HepG2 (cell line): ENCODE measurements around the gene ARL6IP4. TPM values are rescaled to one million over a fixed set of nuclear protein-coding genes. Genes with fewer than 3 reads are reported as not detected.

Experiments
- ATAC-seq: fragments of 200-7000 bp; cut with Tn5 transposase; 3 replicates; pipeline ENCODE4 v1.9.1; 2020; ENCODE audit warnings: mild to moderate bottlenecking, moderate library complexity
- BruUV-seq: library from RNA; stranded (reverse); fragments of 400-500 nt; replicated peaks from 2 replicates; lab custom pipeline; 2021; lab: Mats Ljungman, UMichigan
- CTCF ChIA-PET: fragments of 300-600 bp; formaldehyde crosslinking; extraction: SDS; loops from one replicate; lab custom pipeline; 2021; ENCODE audit warnings: low total read pairs, inconsistent platforms, low intra/inter-chr PET ratio; lab: Yijun Ruan, JAX
- POLR2A ChIA-PET: fragments of 350-600 bp; sonication (Branson Sonifier 250); formaldehyde crosslinking; loops from one replicate; lab custom pipeline; 2020; ENCODE audit warnings: antibody characterized with exemption, inconsistent platforms; lab: Yijun Ruan, JAX
- DNase-seq: peaks from one replicate; pipeline ENCODE4 v3.0.0-alpha.2; 2015; ENCODE audit warnings: low spot score
- FAIRE-seq: peaks from 3 replicates; lab custom pipeline; 2011; peaks lifted over from hg19 to GRCh38; lab: Jason Lieb, UNC
- H2AFZ ChIP-seq: one replicate; pipeline ENCODE4 v1.6.1; 2011; ENCODE audit warnings: low read length, inconsistent platforms
- H3K27ac ChIP-seq: fragments of 300-600 bp; 3 replicates; pipeline ENCODE4 v1.8.0; 2011; ENCODE audit warnings: mixed run types, mild to moderate bottlenecking, mixed read lengths, low read length, inconsistent platforms; ENCODE audit not compliant: insufficient read depth; ENCODE audit errors: extremely low read length
- H3K27me3 ChIP-seq, 2 experiments: fragments of 200-600 bp in 1 of 2; 2 replicates in 1 of 2; 3 replicates in 1 of 2; pipeline versions ENCODE4 v1.6.0 to v1.8.0; 2011; ENCODE audit warnings: low read length in 2 of 2, mild to moderate bottlenecking in 2 of 2, moderate library complexity in 2 of 2, inconsistent platforms in 1 of 2; ENCODE audit not compliant: insufficient read depth in 2 of 2, control insufficient read depth in 1 of 2
- H3K36me3 ChIP-seq, 2 experiments: fragments of 200-600 bp in 1 of 2; replicated peaks in 1 of 2; 2 replicates in 1 of 2; 3 replicates in 1 of 2; pipeline versions ENCODE4 v1.5.1 to v1.8.0; 2011; ENCODE audit warnings: low read length in 2 of 2, inconsistent platforms in 1 of 2; ENCODE audit not compliant: insufficient read depth in 2 of 2, control insufficient read depth in 1 of 2
- H3K4me1 ChIP-seq: 2 replicates; pipeline ENCODE4 v1.5.1; 2012; ENCODE audit warnings: low read length, inconsistent platforms; ENCODE audit not compliant: insufficient read depth
- H3K4me2 ChIP-seq: 2 replicates; pipeline ENCODE4 v1.6.0; 2011; ENCODE audit warnings: low read depth, low read length, inconsistent platforms
- H3K4me3 ChIP-seq, 3 experiments: fragments of 200-600 bp in 1 of 3; sonication (generic), shearing (Covaris generic) in 1 of 3; replicated peaks in 1 of 3; 2 replicates each; pipeline ENCODE4 v1.5.1; 2011 to 2016; ENCODE audit warnings: low read length in 3 of 3, inconsistent platforms in 2 of 3, low read depth in 2 of 3, mild to moderate bottlenecking in 2 of 3, control low read depth in 1 of 3, mixed read lengths in 1 of 3; ENCODE audit not compliant: insufficient read depth in 1 of 3
- H3K79me2 ChIP-seq: one replicate; pipeline ENCODE4 v1.6.1; 2011; ENCODE audit warnings: low read length, inconsistent platforms; ENCODE audit not compliant: insufficient read depth
- H3K9ac ChIP-seq: 2 replicates; pipeline ENCODE4 v1.6.0; 2011; ENCODE audit warnings: mild to moderate bottlenecking, low read depth, low read length, inconsistent platforms; ENCODE audit not compliant: insufficient read depth
- H3K9me3 ChIP-seq: 2 replicates; pipeline ENCODE4 v1.5.1; 2012; ENCODE audit warnings: mild to moderate bottlenecking, low read length
- H4K20me1 ChIP-seq: 2 replicates; pipeline ENCODE4 v1.6.0; 2011; ENCODE audit warnings: inconsistent platforms, mild to moderate bottlenecking, low read length, moderate library complexity; ENCODE audit not compliant: insufficient read depth
- GFI1 ChIP-seq: sonication (generic); formaldehyde crosslinking; IDR thresholded peaks from 2 replicates; pipeline ENCODE4 v1.5.0; 2020; ENCODE audit warnings: missing genetic modification reagents, mild to moderate bottlenecking, borderline replicate concordance
- HNF4G ChIP-seq, 2 experiments: sonication (generic) in 1 of 2; formaldehyde crosslinking in 1 of 2; IDR thresholded peaks; 2 replicates each; pipeline versions ENCODE4 v1.4.0 to v1.6.1; 2011 to 2020; ENCODE audit warnings: borderline replicate concordance in 2 of 2, low read depth in 2 of 2, mild to moderate bottlenecking in 2 of 2, low read length in 1 of 2, missing genetic modification reagents in 1 of 2, moderate library complexity in 1 of 2
- MNT ChIP-seq: fragments of 450-650 bp; IDR thresholded peaks from 2 replicates; pipeline ENCODE4 v1.6.1; 2016
- MYPOP ChIP-seq: sonication (generic); formaldehyde crosslinking; IDR thresholded peaks from 2 replicates; pipeline ENCODE4 v1.8.1; 2023; ENCODE audit warnings: mild to moderate bottlenecking, moderate library complexity, missing genetic modification reagents
- NFIC ChIP-seq: IDR thresholded peaks from 2 replicates; pipeline ENCODE4 v1.6.1; 2012; ENCODE audit warnings: mild to moderate bottlenecking, low read length, inconsistent platforms
- NONO ChIP-seq, 2 experiments: fragments of 450-650 bp in 1 of 2; sonication (generic) in 1 of 2; formaldehyde crosslinking in 1 of 2; IDR thresholded peaks in 1 of 2; conservative IDR thresholded peaks in 1 of 2; 2 replicates each; pipeline versions ENCODE4 v1.6.1 to v1.8.0; 2017 to 2022; ENCODE audit warnings: mild to moderate bottlenecking in 1 of 2, missing genetic modification reagents in 1 of 2, moderate library complexity in 1 of 2
- NR2F2 ChIP-seq: IDR thresholded peaks from 2 replicates; pipeline ENCODE4 v1.6.1; 2012; ENCODE audit warnings: low read depth, inconsistent platforms, borderline replicate concordance
- PAWR ChIP-seq: sonication (generic); formaldehyde crosslinking; IDR thresholded peaks from 2 replicates; pipeline ENCODE4 v1.4.0; 2020; ENCODE audit warnings: missing genetic modification reagents, mild to moderate bottlenecking, borderline replicate concordance
- PRMT3 ChIP-seq: sonication (generic); formaldehyde crosslinking; IDR thresholded peaks from 2 replicates; pipeline ENCODE4 v1.8.1; 2022; ENCODE audit warnings: low read depth, mild to moderate bottlenecking, moderate library complexity, missing genetic modification reagents, borderline replicate concordance
- PTBP1 ChIP-seq: fragments of 200-400 bp; formaldehyde crosslinking; IDR thresholded peaks from 2 replicates; pipeline ENCODE4 v1.6.1; 2018; ENCODE audit warnings: low read length, low read depth; ENCODE audit not compliant: poor library complexity, severe bottlenecking
- RFX3 ChIP-seq: IDR thresholded peaks from 2 replicates; pipeline ENCODE4 v1.6.1; 2016; ENCODE audit warnings: missing biosample characterization, missing genetic modification reagents
- SAP130 ChIP-seq: IDR thresholded peaks from 2 replicates; pipeline ENCODE4 v1.6.1; 2016; ENCODE audit warnings: low read depth
- SATB2 ChIP-seq: sonication (generic); formaldehyde crosslinking; IDR thresholded peaks from 2 replicates; pipeline ENCODE4 v1.5.0; 2020; ENCODE audit warnings: missing genetic modification reagents
- ZNF292 ChIP-seq: sonication (generic); formaldehyde crosslinking; IDR thresholded peaks from 2 replicates; pipeline ENCODE4 v1.8.1; 2022; ENCODE audit warnings: mild to moderate bottlenecking, low read depth, missing genetic modification reagents, borderline replicate concordance
- ZNF672 ChIP-seq: sonication (generic); formaldehyde crosslinking; IDR thresholded peaks from 2 replicates; pipeline ENCODE4 v1.8.1; 2022; ENCODE audit warnings: missing genetic modification reagents
- ZXDC ChIP-seq: sonication (generic); formaldehyde crosslinking; IDR thresholded peaks from 2 replicates; pipeline ENCODE4 v1.5.0; 2020; ENCODE audit warnings: mild to moderate bottlenecking, missing genetic modification reagents
- whole genome bisulfite sequencing: methylation state at CpG from one replicate; pipeline ENCODE4 v1.1.6; 2017; ENCODE audit warnings: low lambda C conversion rate; 5-methylcytosine and 5-hydroxymethylcytosine counted together
- in situ Hi-C: cut with HindIII; loops from 2 replicates; pipeline ENCODE4 v1.10.0; 2017; ENCODE audit warnings: low pct_unique_long_range_greater_than_20kb; ENCODE audit not compliant: extremely low pct_ligation_motif_present
- intact Hi-C: fragments of 100-400 bp; cut with micrococcal nuclease; formaldehyde crosslinking; loops from one replicate; pipeline ENCODE4 v1.10.0; 2022; ENCODE audit not compliant: unreplicated experiment
- polyA plus RNA-seq, 8 experiments: library from polyadenylated mRNA; depleted of rRNA in 3 of 8; stranded (reverse) in 7 of 8; unstranded in 1 of 8; fragments of >200 nt; fragmentation: Illumina TruSeq in 4 of 8; extraction: Trizol in 4 of 8; gene quantifications; 2 replicates each; pipeline versions ENCODE4 v1.2.1 to v1.2.3, GENCODE V29; 2011 to 2016; ENCODE audit warnings: low read depth in 4 of 8, missing spikeins in 1 of 8, mixed read lengths in 1 of 8; ENCODE audit not compliant: insufficient read depth in 1 of 8
- total RNA-seq, 5 experiments: library from RNA; depleted of rRNA; stranded (reverse); fragments of >200 nt; fragmentation: Illumina TruSeq; extraction: Trizol; gene quantifications; 2 replicates each; pipeline ENCODE4 v1.2.3, GENCODE V29; 2016; ENCODE audit warnings: low read depth in 1 of 5

ARL6IP4 gene
- total and polyA plus RNA-seq, 2 of the 13 experiments (the other 11 are each of a cell fraction or from before 2014, with no cell fraction given), result 155 to 220 TPM

GRCh38 chr12:122974892-122975789, 5.3 kb upstream of the ARL6IP4 start, which contains the start of gene OGFOD2:
TSS of gene OGFOD2 (plus strand) at chr12:122975244. CDS start at chr12:122975252, 8 bp downstream.
- peak; percentile 89 for ATAC-seq
- ChIA-PET POLR2A (interaction anchor here (0.5 to 3.7 kb wide), 8 partner anchors 8 to 324 kb away, joined by 3 to 49 read pairs (median 6); partner anchors contain the start of genes ABCB9, HIP1R, MPHOSPH9 and MTRFR), CTCF (no interaction called here)
- Histone ChIP-seq H3K4me3 (peak within 1 kb of the TSS; percentile 83 to 95 (median 90)), H4K20me1 (no peaks in the 10 kb centered on the region), H3K9ac (peak within 1 kb of the TSS; percentile 93), H3K27ac (peak within 1 kb of the TSS; percentile 92), H3K36me3 (peaks cover 0 to 11% of the 10 kb centered on the region in 2 experiments; a peak in 4 of 5 replicates), H3K9me3 (no peaks in the 10 kb centered on the region), H3K4me2 (peak within 1 kb of the TSS; percentile 89), H3K27me3 (no peaks in the 10 kb centered on the region; a peak in 1 of 5 replicates), H3K79me2 (peaks cover 33% of the 10 kb centered on the region), H2AFZ (peak within 1 kb of the TSS; percentile 12), H3K4me1 (peaks cover 45% of the 10 kb centered on the region)
- WGBS, result 0% methylated on average over 18 of the region's 66 CpGs
- BruUV-seq, result TSS peak; percentile 53
- DNase-seq, result peak; percentile 85
- intact Hi-C loops, result loop anchor here (5.0 kb wide), 1 partner anchor 102 kb away; no protein-coding TSS in a partner anchor
- FAIRE-seq, result no peak
- in situ Hi-C loops, result no loop called here
- TF ChIP-seq ZNF292 (CRISPR knock-in tag) (no peak), ZNF672 (CRISPR knock-in tag) (peak; percentile 46; the same call in 1 of the 2 replicates), PTBP1 (peak; percentile 84), RFX3 (peak; percentile 32; the same call in 1 of the 2 replicates), SAP130 (CRISPR knock-in tag) (peak; percentile 71), MYPOP (CRISPR knock-in tag) (0 out of 2 replicates have a peak, but pooled peaks have one; percentile 36), ZXDC (CRISPR knock-in tag) (0 out of 2 replicates have a peak, but pooled peaks have one; percentile 73), GFI1 (peak; percentile 38; the same call in 1 of the 2 replicates), HNF4G (IDR thresholded peaks at IDR 0.05; ENCODE audit: borderline replicate concordance, low read depth, low read length) (no peak), HNF4G (CRISPR knock-in tag; IDR thresholded peaks at IDR 0.05; ENCODE audit: borderline replicate concordance, low read depth) (0 out of 2 replicates have a peak, but pooled peaks have one; percentile 10), PRMT3 (CRISPR knock-in tag) (no peak), PAWR (CRISPR knock-in tag) (no peak), NONO (IDR thresholded peaks at IDR 0.05) (no peak), NONO (CRISPR knock-in tag; conservative IDR thresholded peaks at IDR 0.05) (peak; percentile 74; the same call in 1 of the 2 replicates), SATB2 (CRISPR knock-in tag) (no peak), NR2F2 (no peak; the same call in 1 of the 2 replicates), MNT (peak; percentile 48; the same call in 1 of the 2 replicates), NFIC (peak; percentile 13; the same call in 1 of the 2 replicates)
